HCT116 (cell line): Measurements from ENCODE around the gene USP24. TPM values are rescaled to one million over a fixed set of nuclear protein-coding genes. Genes with fewer than 3 reads are reported as not detected.

ENCODE experiments used
- ATAC-seq: fragments of 200-7000 bp; cut with Tn5 transposase; 2 replicates; pipeline ENCODE4 v1.9.1; 2020; ENCODE audit warnings: mild to moderate bottlenecking, moderate library complexity
- BruUV-seq: library from RNA; stranded (reverse); fragments of 400-500 nt; replicated peaks from 2 replicates; lab custom pipeline; 2021; lab: Mats Ljungman, UMichigan
- CTCF ChIA-PET: fragments of 300-600 bp; sonication (Branson Sonifier 250); formaldehyde crosslinking; loops from one replicate; lab custom pipeline; 2021; ENCODE audit warnings: antibody characterized with exemption; lab: Charles Lee
- POLR2A ChIA-PET: fragments of 300-600, 350-600 bp; sonication (Branson Sonifier 250); formaldehyde crosslinking; loops from one replicate; lab custom pipeline; 2021; ENCODE audit warnings: antibody characterized with exemption; lab: Charles Lee
- RAD21 ChIA-PET, 2 experiments: fragments of 300-600 bp; sonication (Branson Sonifier 250); formaldehyde crosslinking; loops; one replicate each; lab custom pipeline; 2023; ENCODE audit warnings: low total read pairs in 2 of 2; ENCODE audit not compliant: uncharacterized antibody in 2 of 2, unreplicated experiment in 2 of 2, low non-redundant PET in 1 of 2; lab: Charles Lee
- DNase-seq: peaks from one replicate; pipeline ENCODE4 v3.0.0-alpha.2; 2010; ENCODE audit warnings: low read depth, low spot score
- H2AFZ ChIP-seq: fragments of 200-600 bp; shearing (Covaris generic), sonication (generic); 2 replicates; pipeline ENCODE4 v1.6.1; 2017; ENCODE audit warnings: low read depth, mixed run types, mixed read lengths, antibody characterized with exemption, low read length; ENCODE audit not compliant: poor library complexity, severe bottlenecking
- H3K27ac ChIP-seq: 2 replicates; pipeline ENCODE4 v1.5.1; 2012; ENCODE audit warnings: low read depth, low read length
- H3K27me3 ChIP-seq: fragments of 200-600 bp; sonication (generic); 2 replicates; pipeline ENCODE4 v1.6.1; 2016; ENCODE audit warnings: mixed run types, low read length, mixed read lengths; ENCODE audit not compliant: insufficient read depth
- H3K36me3 ChIP-seq, 2 experiments: fragments of 200-500 bp in 1 of 2; fragments of 200-600 bp in 1 of 2; sonication (Bioruptor generic) in 1 of 2; sonication (generic) in 1 of 2; 2 replicates each; pipeline versions ENCODE4 v1.5.1 to v1.6.1; 2014 to 2016; ENCODE audit warnings: low read length in 2 of 2, inconsistent platforms in 1 of 2, mixed read lengths in 1 of 2, mixed run types in 1 of 2; ENCODE audit not compliant: insufficient read depth in 2 of 2, control insufficient read depth in 1 of 2
- H3K4me1 ChIP-seq, 2 experiments: fragments of 200-600 bp in 1 of 2; sonication (generic) in 1 of 2; 2 replicates each; pipeline versions ENCODE4 v1.5.1 to v1.6.1; 2012 to 2017; ENCODE audit warnings: low read length in 2 of 2, inconsistent platforms in 1 of 2, mild to moderate bottlenecking in 1 of 2, mixed read lengths in 1 of 2, mixed run types in 1 of 2, moderate library complexity in 1 of 2; ENCODE audit not compliant: insufficient read depth in 2 of 2, control insufficient read depth in 1 of 2
- H3K4me2 ChIP-seq: fragments of 200-600 bp; sonication (generic); 2 replicates; pipeline ENCODE4 v1.6.1; 2017; ENCODE audit warnings: mixed run types, low read length, mixed read lengths
- H3K4me3 ChIP-seq, 2 experiments: fragments of 200-600 bp in 1 of 2; sonication (generic) in 1 of 2; replicated peaks in 1 of 2; 2 replicates each; pipeline ENCODE4 v1.5.1; 2011 to 2016; ENCODE audit warnings: low read length in 2 of 2, control low read depth in 1 of 2, low read depth in 1 of 2, mild to moderate bottlenecking in 1 of 2, mixed read lengths in 1 of 2, mixed run types in 1 of 2
- H3K79me2 ChIP-seq: fragments of 200-600 bp; sonication (generic); 2 replicates; pipeline ENCODE4 v1.6.1; 2017; ENCODE audit warnings: mild to moderate bottlenecking, mixed run types, low read length, moderate library complexity, mixed read lengths; ENCODE audit not compliant: insufficient read depth
- H3K9ac ChIP-seq: fragments of 200-600 bp; sonication (generic); 2 replicates; pipeline ENCODE4 v1.6.1; 2016; ENCODE audit warnings: low read length, mixed read lengths
- H3K9me2 ChIP-seq: fragments of 200-600 bp; sonication (generic), shearing (Covaris generic); 2 replicates; pipeline ENCODE4 v1.6.1; 2017; ENCODE audit warnings: mixed run types, mild to moderate bottlenecking, moderate library complexity; ENCODE audit not compliant: insufficient read depth
- H3K9me3 ChIP-seq, 2 experiments: fragments of 200-500 bp in 1 of 2; fragments of 200-600 bp in 1 of 2; sonication (Bioruptor generic) in 1 of 2; sonication (generic) in 1 of 2; 2 replicates each; pipeline ENCODE4 v1.6.1; 2014 to 2017; ENCODE audit warnings: low read length in 2 of 2, mixed read lengths in 2 of 2, inconsistent platforms in 1 of 2, low read depth in 1 of 2, mild to moderate bottlenecking in 1 of 2, mixed run types in 1 of 2, moderate library complexity in 1 of 2; ENCODE audit not compliant: control insufficient read depth in 1 of 2, insufficient read depth in 1 of 2
- H4K20me1 ChIP-seq: fragments of 200-600 bp; sonication (generic), shearing (Covaris generic); 2 replicates; pipeline ENCODE4 v1.6.1; 2017; ENCODE audit warnings: mixed run types, mild to moderate bottlenecking, moderate library complexity; ENCODE audit not compliant: insufficient read depth
- CEBPB ChIP-seq: IDR thresholded peaks from 2 replicates; pipeline ENCODE4 v1.6.1; 2012; ENCODE audit warnings: low read depth
- EZH2 ChIP-seq: fragments of 200-600 bp; sonication (generic); IDR thresholded peaks from 2 replicates; pipeline ENCODE4 v1.6.1; 2017; ENCODE audit warnings: antibody characterized with exemption, mixed run types
- FOSL1 ChIP-seq: IDR thresholded peaks from 2 replicates; pipeline ENCODE4 v1.6.1; 2012; ENCODE audit warnings: low read depth
- POLR2AphosphoS5 ChIP-seq: IDR thresholded peaks from 2 replicates; pipeline ENCODE4 v1.6.1; 2011; ENCODE audit warnings: mild to moderate bottlenecking, low read depth, low read length, moderate library complexity
- RAD21 ChIP-seq: IDR thresholded peaks from 2 replicates; pipeline ENCODE4 v1.6.1; 2012; ENCODE audit warnings: low read depth, mild to moderate bottlenecking
- SP1 ChIP-seq: IDR thresholded peaks from 2 replicates; pipeline ENCODE4 v1.6.1; 2012; ENCODE audit warnings: low read depth
- SRF ChIP-seq: IDR thresholded peaks from 2 replicates; pipeline ENCODE4 v1.6.1; 2012; ENCODE audit warnings: low read depth
- TCF7L2 ChIP-seq: IDR thresholded peaks from 2 replicates; pipeline ENCODE4 v1.7.0; 2011; ENCODE audit warnings: borderline replicate concordance, inconsistent platforms; ENCODE audit not compliant: insufficient read depth, insufficient read length; ENCODE audit errors: extremely low read depth
- YY1 ChIP-seq: IDR thresholded peaks from 2 replicates; pipeline ENCODE4 v1.6.1; 2011; ENCODE audit warnings: low read length, low read depth, moderate library complexity, mild to moderate bottlenecking; ENCODE audit not compliant: insufficient replicate concordance; ENCODE audit errors: extremely low read depth
- ZFX ChIP-seq: fragments of 450-650 bp; IDR thresholded peaks from 2 replicates; pipeline ENCODE4 v1.6.1; 2017
- intact Hi-C: fragments of 100-400 bp; cut with micrococcal nuclease; formaldehyde crosslinking; loops from 2 replicates; pipeline ENCODE4 v1.10.0; 2022
- total RNA-seq: library from RNA; stranded (reverse); gene quantifications from one replicate; pipeline ENCODE4 v1.2.1, GENCODE V29; 2021; ENCODE audit not compliant: unreplicated experiment
- TF ChIP-seq, protein P1 (sequence below): IDR thresholded peaks from 2 replicates; pipeline ENCODE4 v1.6.1; 2011; ENCODE audit warnings: mild to moderate bottlenecking, low read length, moderate library complexity; ENCODE audit not compliant: insufficient replicate concordance; ENCODE audit errors: extremely low read depth
- TF ChIP-seq, protein P2 (sequence below): IDR thresholded peaks from 2 replicates; pipeline ENCODE4 v1.6.1; 2012
- TF ChIP-seq, protein P3 (sequence below): IDR thresholded peaks from 2 replicates; pipeline ENCODE4 v1.6.1; 2012; ENCODE audit warnings: low read depth

USP24 gene
- total RNA-seq, 1 experiment from 2014 or later = 34.2 TPM

DNA sequence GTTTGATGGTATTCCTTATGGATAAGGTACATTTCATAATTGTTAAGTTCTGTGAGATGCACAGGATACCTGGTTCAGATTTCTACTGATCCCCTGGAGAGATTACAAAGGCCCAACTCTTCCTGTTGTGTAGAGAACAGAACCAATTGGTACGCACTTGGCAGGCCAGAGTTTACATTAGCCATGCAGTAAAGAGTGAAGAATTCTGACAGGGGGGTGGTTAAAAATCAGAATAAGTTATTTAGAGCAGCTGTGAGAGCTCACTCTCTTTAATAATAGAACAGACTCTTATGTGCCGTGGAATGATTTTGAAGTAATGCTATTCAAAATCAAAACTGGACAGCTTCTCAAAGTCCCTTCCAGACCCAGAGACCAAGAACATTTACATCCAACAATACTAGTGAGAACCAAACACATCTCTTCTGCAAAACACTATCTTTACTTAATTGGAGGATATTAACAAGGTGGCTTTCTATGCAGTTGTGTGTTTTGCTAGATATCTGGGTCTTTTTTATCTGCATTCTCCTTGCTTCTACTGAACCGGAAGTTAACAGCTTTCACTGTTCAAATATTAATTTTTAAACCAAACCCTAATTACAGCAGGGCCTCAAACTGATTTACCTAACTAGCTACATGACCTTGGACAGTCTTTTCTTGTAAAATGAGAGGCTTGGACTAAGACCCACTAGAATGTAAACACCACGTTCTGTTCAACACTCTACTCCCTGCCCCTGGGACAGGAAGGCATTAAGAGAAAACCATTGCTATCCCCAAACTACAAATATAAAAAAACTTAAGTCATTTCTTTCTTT lies 4.0 kb downstream of the USP24 start:
- BruUV-seq = no TSS peak
- Histone ChIP-seq H3K4me2 (no peak overlapping the region), H3K4me1 (peaks cover 3 to 17% of the 10 kb centered on the region in 2 experiments), H3K27ac (no peak overlapping the region), H3K4me3 (no peak overlapping the region), H4K20me1 (peaks cover 2% of the 10 kb centered on the region; the same call in 1 of the 2 replicates), H2AFZ (no peak overlapping the region), H3K9ac (no peak overlapping the region), H3K9me2 (no peaks in the 10 kb centered on the region), H3K27me3 (no peaks in the 10 kb centered on the region), H3K36me3 (no peaks in the 10 kb centered on the region), H3K79me2 (peaks cover 95% of the 10 kb centered on the region), H3K9me3 (no peaks in the 10 kb centered on the region)
- ChIA-PET POLR2A (no interaction called here), RAD21 (no interaction called here), CTCF (no interaction called here)
- no peak for ATAC-seq
- TF ChIP-seq CEBPB = no peak
- TF ChIP-seq, protein P1, sequence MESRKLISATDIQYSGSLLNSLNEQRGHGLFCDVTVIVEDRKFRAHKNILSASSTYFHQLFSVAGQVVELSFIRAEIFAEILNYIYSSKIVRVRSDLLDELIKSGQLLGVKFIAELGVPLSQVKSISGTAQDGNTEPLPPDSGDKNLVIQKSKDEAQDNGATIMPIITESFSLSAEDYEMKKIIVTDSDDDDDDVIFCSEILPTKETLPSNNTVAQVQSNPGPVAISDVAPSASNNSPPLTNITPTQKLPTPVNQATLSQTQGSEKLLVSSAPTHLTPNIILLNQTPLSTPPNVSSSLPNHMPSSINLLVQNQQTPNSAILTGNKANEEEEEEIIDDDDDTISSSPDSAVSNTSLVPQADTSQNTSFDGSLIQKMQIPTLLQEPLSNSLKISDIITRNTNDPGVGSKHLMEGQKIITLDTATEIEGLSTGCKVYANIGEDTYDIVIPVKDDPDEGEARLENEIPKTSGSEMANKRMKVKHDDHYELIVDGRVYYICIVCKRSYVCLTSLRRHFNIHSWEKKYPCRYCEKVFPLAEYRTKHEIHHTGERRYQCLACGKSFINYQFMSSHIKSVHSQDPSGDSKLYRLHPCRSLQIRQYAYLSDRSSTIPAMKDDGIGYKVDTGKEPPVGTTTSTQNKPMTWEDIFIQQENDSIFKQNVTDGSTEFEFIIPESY = no peak
- TF ChIP-seq FOSL1 = no peak
- no peak for TF ChIP-seq SP1
- TF ChIP-seq YY1 = no peak
- TF ChIP-seq ZFX = no peak
- TF ChIP-seq TCF7L2 = no peak
- no peak for TF ChIP-seq POLR2AphosphoS5
- TF ChIP-seq, protein P2, sequence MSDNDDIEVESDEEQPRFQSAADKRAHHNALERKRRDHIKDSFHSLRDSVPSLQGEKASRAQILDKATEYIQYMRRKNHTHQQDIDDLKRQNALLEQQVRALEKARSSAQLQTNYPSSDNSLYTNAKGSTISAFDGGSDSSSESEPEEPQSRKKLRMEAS = no peak
- TF ChIP-seq RAD21 = no peak
- TF ChIP-seq SRF = no peak
- TF ChIP-seq, protein P3, sequence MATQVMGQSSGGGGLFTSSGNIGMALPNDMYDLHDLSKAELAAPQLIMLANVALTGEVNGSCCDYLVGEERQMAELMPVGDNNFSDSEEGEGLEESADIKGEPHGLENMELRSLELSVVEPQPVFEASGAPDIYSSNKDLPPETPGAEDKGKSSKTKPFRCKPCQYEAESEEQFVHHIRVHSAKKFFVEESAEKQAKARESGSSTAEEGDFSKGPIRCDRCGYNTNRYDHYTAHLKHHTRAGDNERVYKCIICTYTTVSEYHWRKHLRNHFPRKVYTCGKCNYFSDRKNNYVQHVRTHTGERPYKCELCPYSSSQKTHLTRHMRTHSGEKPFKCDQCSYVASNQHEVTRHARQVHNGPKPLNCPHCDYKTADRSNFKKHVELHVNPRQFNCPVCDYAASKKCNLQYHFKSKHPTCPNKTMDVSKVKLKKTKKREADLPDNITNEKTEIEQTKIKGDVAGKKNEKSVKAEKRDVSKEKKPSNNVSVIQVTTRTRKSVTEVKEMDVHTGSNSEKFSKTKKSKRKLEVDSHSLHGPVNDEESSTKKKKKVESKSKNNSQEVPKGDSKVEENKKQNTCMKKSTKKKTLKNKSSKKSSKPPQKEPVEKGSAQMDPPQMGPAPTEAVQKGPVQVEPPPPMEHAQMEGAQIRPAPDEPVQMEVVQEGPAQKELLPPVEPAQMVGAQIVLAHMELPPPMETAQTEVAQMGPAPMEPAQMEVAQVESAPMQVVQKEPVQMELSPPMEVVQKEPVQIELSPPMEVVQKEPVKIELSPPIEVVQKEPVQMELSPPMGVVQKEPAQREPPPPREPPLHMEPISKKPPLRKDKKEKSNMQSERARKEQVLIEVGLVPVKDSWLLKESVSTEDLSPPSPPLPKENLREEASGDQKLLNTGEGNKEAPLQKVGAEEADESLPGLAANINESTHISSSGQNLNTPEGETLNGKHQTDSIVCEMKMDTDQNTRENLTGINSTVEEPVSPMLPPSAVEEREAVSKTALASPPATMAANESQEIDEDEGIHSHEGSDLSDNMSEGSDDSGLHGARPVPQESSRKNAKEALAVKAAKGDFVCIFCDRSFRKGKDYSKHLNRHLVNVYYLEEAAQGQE = no peak
- no peak for TF ChIP-seq EZH2
- DNase-seq = no peak
- intact Hi-C loops = loop anchor here (5.0 kb wide), 1 partner anchor 69 kb away; no protein-coding TSS in a partner anchor
